GM23338 (cell line): Measurements from ENCODE around the gene ZNF292. TPM values are rescaled to one million over a fixed set of nuclear protein-coding genes. Genes with fewer than 3 reads are reported as not detected.

ENCODE experiments used
- ATAC-seq: fragments of 200-7000 bp; cut with Tn5 transposase; 3 replicates; pipeline ENCODE4 v1.9.1; 2020
- DNase-seq: peaks from one replicate; pipeline ENCODE4 v3.0.0-alpha.2; 2015; ENCODE audit warnings: low spot score
- H2AFZ ChIP-seq: fragments of 200-600 bp; sonication (generic); 2 replicates; pipeline ENCODE4 v1.8.0; 2016; ENCODE audit warnings: antibody characterized with exemption, mild to moderate bottlenecking, moderate library complexity
- H3F3A ChIP-seq: fragments of 200-600 bp; sonication (generic); replicated peaks from 2 replicates; pipeline ENCODE4 v1.8.0; 2017; ENCODE audit warnings: antibody characterized with exemption, mixed run types, low read depth
- H3K27ac ChIP-seq: fragments of 200-600 bp; sonication (generic); 2 replicates; pipeline ENCODE4 v1.6.1; 2016; ENCODE audit warnings: low read depth
- H3K27me3 ChIP-seq: fragments of 200-600 bp; sonication (generic); 2 replicates; pipeline ENCODE4 v1.8.0; 2016; ENCODE audit warnings: mild to moderate bottlenecking, mixed run types, moderate library complexity; ENCODE audit not compliant: insufficient read depth
- H3K36me3 ChIP-seq: fragments of 200-600 bp; sonication (generic); 2 replicates; pipeline ENCODE4 v1.8.0; 2016; ENCODE audit warnings: mild to moderate bottlenecking; ENCODE audit not compliant: insufficient read depth
- H3K4me1 ChIP-seq: fragments of 200-600 bp; sonication (generic); 2 replicates; pipeline ENCODE4 v1.8.0; 2016; ENCODE audit warnings: mild to moderate bottlenecking, moderate library complexity; ENCODE audit not compliant: insufficient read depth
- H3K4me2 ChIP-seq: fragments of 200-600 bp; sonication (generic); 2 replicates; pipeline ENCODE4 v1.7.1; 2017; ENCODE audit warnings: mixed run types
- H3K4me3 ChIP-seq: fragments of 200-600 bp; sonication (generic); 2 replicates; pipeline ENCODE4 v1.6.1; 2016; ENCODE audit warnings: mixed run types
- H3K79me2 ChIP-seq: fragments of 200-600 bp; sonication (generic); replicated peaks from 2 replicates; pipeline ENCODE4 v1.8.0; 2017; ENCODE audit warnings: mild to moderate bottlenecking; ENCODE audit not compliant: insufficient read depth
- H3K9me2 ChIP-seq: fragments of 200-600 bp; sonication (generic); 2 replicates; pipeline ENCODE4 v1.8.0; 2017; ENCODE audit not compliant: insufficient read depth
- H4K20me1 ChIP-seq: fragments of 200-600 bp; sonication (generic); replicated peaks from 2 replicates; pipeline ENCODE4 v1.8.0; 2017; ENCODE audit warnings: mild to moderate bottlenecking; ENCODE audit not compliant: insufficient read depth
- H3K27ac Mint-ChIP-seq: 2 replicates; pipeline ENCODE4 v1.8.0; 2020; ENCODE audit warnings: inconsistent platforms, mild to moderate bottlenecking, moderate library complexity, mixed read lengths
- H3K27me3 Mint-ChIP-seq: 3 replicates; pipeline ENCODE4 v1.8.0; 2022; ENCODE audit warnings: low read depth, mild to moderate bottlenecking, moderate library complexity, mixed read lengths, inconsistent platforms; ENCODE audit not compliant: insufficient read depth, poor library complexity
- H3K36me3 Mint-ChIP-seq: 3 replicates; pipeline ENCODE4 v1.8.0; 2021; ENCODE audit warnings: low read depth, mild to moderate bottlenecking, inconsistent platforms, moderate library complexity, mixed read lengths
- H3K4me1 Mint-ChIP-seq: 3 replicates; pipeline ENCODE4 v1.8.0; 2020; ENCODE audit warnings: mild to moderate bottlenecking, inconsistent platforms, mixed read lengths
- H3K4me3 Mint-ChIP-seq: 3 replicates; pipeline ENCODE4 v1.8.0; 2021; ENCODE audit warnings: moderate library complexity, mild to moderate bottlenecking, inconsistent platforms, mixed read lengths
- H3K9me3 Mint-ChIP-seq: 3 replicates; pipeline ENCODE4 v1.8.0; 2020; ENCODE audit warnings: moderate library complexity, mild to moderate bottlenecking, inconsistent platforms, mixed read lengths
- CREB1 ChIP-seq: fragments of 250-450 bp; sonication (Bioruptor Pico); IDR thresholded peaks from 2 replicates; pipeline ENCODE4 v1.5.0; 2020; ENCODE audit warnings: low read depth, mild to moderate bottlenecking, moderate library complexity
- EZH2 ChIP-seq: fragments of 200-600 bp; sonication (generic); IDR thresholded peaks from one replicate; pipeline ENCODE4 v1.8.0; 2017; ENCODE audit warnings: antibody characterized with exemption, mild to moderate bottlenecking, low read depth; ENCODE audit not compliant: unreplicated experiment
- EZH2phosphoT487 ChIP-seq: fragments of 200-600 bp; sonication (generic); IDR thresholded peaks from one replicate; pipeline ENCODE4 v1.8.1; 2018; ENCODE audit warnings: antibody characterized with exemption; ENCODE audit not compliant: unreplicated experiment
- JUNB ChIP-seq: IDR thresholded peaks from one replicate; pipeline ENCODE4 v1.6.1; 2016; ENCODE audit warnings: antibody characterized with exemption; ENCODE audit not compliant: unreplicated experiment
- ZNF331 ChIP-seq: fragments of 250-450 bp; sonication (Bioruptor Pico); IDR thresholded peaks from 2 replicates; pipeline ENCODE4 v1.5.0; 2020; ENCODE audit warnings: low read depth, mild to moderate bottlenecking, moderate library complexity
- polyA plus RNA-seq: library from polyadenylated mRNA; unstranded; fragments of >200 nt; fragmentation: Nextera tagmentation; extraction: Ambion mirVana; gene quantifications from 2 replicates; pipeline ENCODE4 v1.2.1, GENCODE V29; 2016
- total RNA-seq: library from RNA; depleted of rRNA; stranded (reverse); fragments of >200 nt; shearing (Covaris generic); gene quantifications from 2 replicates; pipeline ENCODE4 v1.2.3, GENCODE V29; 2014
- TF ChIP-seq, protein P1 (sequence below): fragments of 250-450 bp; sonication (Bioruptor Pico); IDR thresholded peaks from 2 replicates; pipeline ENCODE4 v1.5.0; 2020; ENCODE audit warnings: mild to moderate bottlenecking, moderate library complexity
- TF ChIP-seq, protein P2 (sequence below), 2 experiments: fragments of 200-600 bp in 1 of 2; sonication (generic) in 1 of 2; conservative IDR thresholded peaks; 2 replicates each; pipeline versions ENCODE4 v1.5.1 to v1.6.1; 2016 to 2017; ENCODE audit warnings: antibody characterized with exemption in 2 of 2, low read depth in 2 of 2, mild to moderate bottlenecking in 2 of 2, moderate library complexity in 1 of 2

Gene ZNF292
- total and polyA plus RNA-seq, 2 experiments from 2014 or later, result 45.7 to 67.9 TPM

DNA sequence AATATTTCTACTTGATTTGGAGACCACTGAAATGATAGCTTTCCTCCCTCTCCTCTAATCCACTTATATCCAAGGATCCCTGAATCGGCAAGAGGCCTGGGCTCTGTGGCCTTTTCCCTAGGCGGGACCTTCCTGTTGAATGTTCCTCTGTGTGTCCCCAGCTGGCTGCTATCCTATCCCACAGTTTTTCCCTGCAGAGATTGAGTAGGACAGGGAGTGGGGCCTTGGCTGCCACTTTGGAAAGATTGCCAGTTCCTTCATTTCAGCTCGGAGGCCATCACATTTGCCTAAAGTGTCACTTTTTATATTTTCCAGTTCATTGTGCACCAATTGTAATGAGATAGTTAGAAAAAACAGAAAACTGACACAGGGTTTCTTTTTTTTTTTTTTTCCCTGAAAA lies 128.1 kb downstream of the ZNF292 start (continued):
- TF ChIP-seq, protein P1, sequence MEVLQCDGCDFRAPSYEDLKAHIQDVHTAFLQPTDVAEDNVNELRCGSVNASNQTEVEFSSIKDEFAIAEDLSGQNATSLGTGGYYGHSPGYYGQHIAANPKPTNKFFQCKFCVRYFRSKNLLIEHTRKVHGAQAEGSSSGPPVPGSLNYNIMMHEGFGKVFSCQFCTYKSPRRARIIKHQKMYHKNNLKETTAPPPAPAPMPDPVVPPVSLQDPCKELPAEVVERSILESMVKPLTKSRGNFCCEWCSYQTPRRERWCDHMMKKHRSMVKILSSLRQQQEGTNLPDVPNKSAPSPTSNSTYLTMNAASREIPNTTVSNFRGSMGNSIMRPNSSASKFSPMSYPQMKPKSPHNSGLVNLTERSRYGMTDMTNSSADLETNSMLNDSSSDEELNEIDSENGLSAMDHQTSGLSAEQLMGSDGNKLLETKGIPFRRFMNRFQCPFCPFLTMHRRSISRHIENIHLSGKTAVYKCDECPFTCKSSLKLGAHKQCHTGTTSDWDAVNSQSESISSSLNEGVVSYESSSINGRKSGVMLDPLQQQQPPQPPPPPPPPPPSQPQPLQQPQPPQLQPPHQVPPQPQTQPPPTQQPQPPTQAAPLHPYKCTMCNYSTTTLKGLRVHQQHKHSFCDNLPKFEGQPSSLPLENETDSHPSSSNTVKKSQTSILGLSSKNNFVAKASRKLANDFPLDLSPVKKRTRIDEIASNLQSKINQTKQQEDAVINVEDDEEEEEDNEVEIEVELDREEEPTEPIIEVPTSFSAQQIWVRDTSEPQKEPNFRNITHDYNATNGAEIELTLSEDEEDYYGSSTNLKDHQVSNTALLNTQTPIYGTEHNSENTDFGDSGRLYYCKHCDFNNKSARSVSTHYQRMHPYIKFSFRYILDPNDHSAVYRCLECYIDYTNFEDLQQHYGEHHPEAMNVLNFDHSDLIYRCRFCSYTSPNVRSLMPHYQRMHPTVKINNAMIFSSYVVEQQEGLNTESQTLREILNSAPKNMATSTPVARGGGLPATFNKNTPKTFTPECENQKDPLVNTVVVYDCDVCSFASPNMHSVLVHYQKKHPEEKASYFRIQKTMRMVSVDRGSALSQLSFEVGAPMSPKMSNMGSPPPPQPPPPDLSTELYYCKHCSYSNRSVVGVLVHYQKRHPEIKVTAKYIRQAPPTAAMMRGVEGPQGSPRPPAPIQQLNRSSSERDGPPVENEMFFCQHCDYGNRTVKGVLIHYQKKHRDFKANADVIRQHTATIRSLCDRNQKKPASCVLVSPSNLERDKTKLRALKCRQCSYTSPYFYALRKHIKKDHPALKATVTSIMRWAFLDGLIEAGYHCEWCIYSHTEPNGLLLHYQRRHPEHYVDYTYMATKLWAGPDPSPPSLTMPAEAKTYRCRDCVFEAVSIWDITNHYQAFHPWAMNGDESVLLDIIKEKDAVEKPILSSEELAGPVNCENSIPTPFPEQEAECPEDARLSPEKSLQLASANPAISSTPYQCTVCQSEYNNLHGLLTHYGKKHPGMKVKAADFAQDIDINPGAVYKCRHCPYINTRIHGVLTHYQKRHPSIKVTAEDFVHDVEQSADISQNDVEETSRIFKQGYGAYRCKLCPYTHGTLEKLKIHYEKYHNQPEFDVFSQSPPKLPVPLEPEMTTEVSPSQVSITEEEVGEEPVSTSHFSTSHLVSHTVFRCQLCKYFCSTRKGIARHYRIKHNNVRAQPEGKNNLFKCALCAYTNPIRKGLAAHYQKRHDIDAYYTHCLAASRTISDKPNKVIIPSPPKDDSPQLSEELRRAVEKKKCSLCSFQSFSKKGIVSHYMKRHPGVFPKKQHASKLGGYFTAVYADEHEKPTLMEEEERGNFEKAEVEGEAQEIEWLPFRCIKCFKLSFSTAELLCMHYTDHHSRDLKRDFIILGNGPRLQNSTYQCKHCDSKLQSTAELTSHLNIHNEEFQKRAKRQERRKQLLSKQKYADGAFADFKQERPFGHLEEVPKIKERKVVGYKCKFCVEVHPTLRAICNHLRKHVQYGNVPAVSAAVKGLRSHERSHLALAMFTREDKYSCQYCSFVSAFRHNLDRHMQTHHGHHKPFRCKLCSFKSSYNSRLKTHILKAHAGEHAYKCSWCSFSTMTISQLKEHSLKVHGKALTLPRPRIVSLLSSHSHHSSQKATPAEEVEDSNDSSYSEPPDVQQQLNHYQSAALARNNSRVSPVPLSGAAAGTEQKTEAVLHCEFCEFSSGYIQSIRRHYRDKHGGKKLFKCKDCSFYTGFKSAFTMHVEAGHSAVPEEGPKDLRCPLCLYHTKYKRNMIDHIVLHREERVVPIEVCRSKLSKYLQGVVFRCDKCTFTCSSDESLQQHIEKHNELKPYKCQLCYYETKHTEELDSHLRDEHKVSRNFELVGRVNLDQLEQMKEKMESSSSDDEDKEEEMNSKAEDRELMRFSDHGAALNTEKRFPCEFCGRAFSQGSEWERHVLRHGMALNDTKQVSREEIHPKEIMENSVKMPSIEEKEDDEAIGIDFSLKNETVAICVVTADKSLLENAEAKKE (CRISPR knock-in tag), result no peak
- no peak for TF ChIP-seq ZNF331 (CRISPR knock-in tag)
- TF ChIP-seq CREB1 (CRISPR knock-in tag), result no peak
- TF ChIP-seq EZH2phosphoT487, result no peak
- no peak for TF ChIP-seq JUNB

DNA sequence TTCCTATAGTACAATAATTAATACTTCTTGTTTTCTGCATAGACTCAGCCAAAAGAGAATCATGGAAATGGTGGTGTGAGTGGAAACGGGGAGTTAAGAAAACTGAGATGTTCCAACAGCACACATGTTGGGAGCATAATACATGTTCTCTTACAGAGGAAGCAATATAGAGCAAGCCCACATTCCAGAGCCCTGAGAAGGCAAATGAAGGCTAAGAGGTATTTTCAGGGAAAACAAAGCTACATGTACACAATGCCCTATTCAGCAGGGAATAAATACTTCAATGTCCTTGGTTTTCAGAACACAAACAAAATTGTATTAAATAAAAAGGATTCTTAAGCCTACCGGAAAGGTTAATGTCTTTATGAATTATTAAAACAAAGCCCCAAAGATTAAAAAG lies 131.9 kb downstream of the ZNF292 start:
- Mint-ChIP-seq H3K4me3 (no peak overlapping the region), H3K9me3 (no peaks in the 10 kb centered on the region), H3K4me1 (no peaks in the 10 kb centered on the region), H3K27me3 (no peaks in the 10 kb centered on the region), H3K27ac (no peak overlapping the region), H3K36me3 (no peaks in the 10 kb centered on the region)
- Histone ChIP-seq H4K20me1 (no peaks in the 10 kb centered on the region), H3F3A (no peaks in the 10 kb centered on the region), H3K4me3 (no peak overlapping the region), H3K27me3 (no peaks in the 10 kb centered on the region), H3K36me3 (no peaks in the 10 kb centered on the region), H3K4me2 (no peak overlapping the region), H3K79me2 (no peaks in the 10 kb centered on the region), H3K9me2 (peaks cover 10% of the 10 kb centered on the region), H2AFZ (no peak overlapping the region), H3K4me1 (no peaks in the 10 kb centered on the region), H3K27ac (no peak overlapping the region)
- peak; percentile 17 for DNase-seq
- ATAC-seq, result peak; percentile 43; the same call in 2 of the 3 replicates
- TF ChIP-seq EZH2 (no peak), CREB1 (CRISPR knock-in tag) (no peak)
- TF ChIP-seq, protein P2, sequence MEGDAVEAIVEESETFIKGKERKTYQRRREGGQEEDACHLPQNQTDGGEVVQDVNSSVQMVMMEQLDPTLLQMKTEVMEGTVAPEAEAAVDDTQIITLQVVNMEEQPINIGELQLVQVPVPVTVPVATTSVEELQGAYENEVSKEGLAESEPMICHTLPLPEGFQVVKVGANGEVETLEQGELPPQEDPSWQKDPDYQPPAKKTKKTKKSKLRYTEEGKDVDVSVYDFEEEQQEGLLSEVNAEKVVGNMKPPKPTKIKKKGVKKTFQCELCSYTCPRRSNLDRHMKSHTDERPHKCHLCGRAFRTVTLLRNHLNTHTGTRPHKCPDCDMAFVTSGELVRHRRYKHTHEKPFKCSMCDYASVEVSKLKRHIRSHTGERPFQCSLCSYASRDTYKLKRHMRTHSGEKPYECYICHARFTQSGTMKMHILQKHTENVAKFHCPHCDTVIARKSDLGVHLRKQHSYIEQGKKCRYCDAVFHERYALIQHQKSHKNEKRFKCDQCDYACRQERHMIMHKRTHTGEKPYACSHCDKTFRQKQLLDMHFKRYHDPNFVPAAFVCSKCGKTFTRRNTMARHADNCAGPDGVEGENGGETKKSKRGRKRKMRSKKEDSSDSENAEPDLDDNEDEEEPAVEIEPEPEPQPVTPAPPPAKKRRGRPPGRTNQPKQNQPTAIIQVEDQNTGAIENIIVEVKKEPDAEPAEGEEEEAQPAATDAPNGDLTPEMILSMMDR (conservative IDR thresholded peaks at IDR 0.05; ENCODE audit: low read depth in 2 of 2), result no peak
- TF ChIP-seq, protein P1 (CRISPR knock-in tag), result no peak
